Measurements from ENCODE around the gene MUC5B. TPM values are rescaled to one million over a fixed set of nuclear protein-coding genes. Genes with fewer than 3 reads are reported as not detected.

The MUC5B gene
- total RNA-seq, 1 donor from 2014 or later = 1.2 TPM

- TF ChIP-seq, protein P1, sequence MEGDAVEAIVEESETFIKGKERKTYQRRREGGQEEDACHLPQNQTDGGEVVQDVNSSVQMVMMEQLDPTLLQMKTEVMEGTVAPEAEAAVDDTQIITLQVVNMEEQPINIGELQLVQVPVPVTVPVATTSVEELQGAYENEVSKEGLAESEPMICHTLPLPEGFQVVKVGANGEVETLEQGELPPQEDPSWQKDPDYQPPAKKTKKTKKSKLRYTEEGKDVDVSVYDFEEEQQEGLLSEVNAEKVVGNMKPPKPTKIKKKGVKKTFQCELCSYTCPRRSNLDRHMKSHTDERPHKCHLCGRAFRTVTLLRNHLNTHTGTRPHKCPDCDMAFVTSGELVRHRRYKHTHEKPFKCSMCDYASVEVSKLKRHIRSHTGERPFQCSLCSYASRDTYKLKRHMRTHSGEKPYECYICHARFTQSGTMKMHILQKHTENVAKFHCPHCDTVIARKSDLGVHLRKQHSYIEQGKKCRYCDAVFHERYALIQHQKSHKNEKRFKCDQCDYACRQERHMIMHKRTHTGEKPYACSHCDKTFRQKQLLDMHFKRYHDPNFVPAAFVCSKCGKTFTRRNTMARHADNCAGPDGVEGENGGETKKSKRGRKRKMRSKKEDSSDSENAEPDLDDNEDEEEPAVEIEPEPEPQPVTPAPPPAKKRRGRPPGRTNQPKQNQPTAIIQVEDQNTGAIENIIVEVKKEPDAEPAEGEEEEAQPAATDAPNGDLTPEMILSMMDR (IDR thresholded peaks at IDR 0.05) = no peak
- peaks cover 2% of the 10 kb centered on the region for H3K4me1 ChIP-seq
- ATAC-seq (no peak), DNase-seq (no peak)
- H3K36me3 ChIP-seq = peaks cover 48% of the 10 kb centered on the region
- no peak overlapping the region for H3K4me3 ChIP-seq
- intact Hi-C loops (cut with DNase I) = no loop called here
- no peaks in the 10 kb centered on the region for H3K27me3 ChIP-seq
- H3K27ac ChIP-seq = no peak overlapping the region
- no peaks in the 10 kb centered on the region for H3K9me3 ChIP-seq
Measured at GRCh38 chr11:1292018-1292643, 69.3 kb downstream of the MUC5B start.

DNA sequence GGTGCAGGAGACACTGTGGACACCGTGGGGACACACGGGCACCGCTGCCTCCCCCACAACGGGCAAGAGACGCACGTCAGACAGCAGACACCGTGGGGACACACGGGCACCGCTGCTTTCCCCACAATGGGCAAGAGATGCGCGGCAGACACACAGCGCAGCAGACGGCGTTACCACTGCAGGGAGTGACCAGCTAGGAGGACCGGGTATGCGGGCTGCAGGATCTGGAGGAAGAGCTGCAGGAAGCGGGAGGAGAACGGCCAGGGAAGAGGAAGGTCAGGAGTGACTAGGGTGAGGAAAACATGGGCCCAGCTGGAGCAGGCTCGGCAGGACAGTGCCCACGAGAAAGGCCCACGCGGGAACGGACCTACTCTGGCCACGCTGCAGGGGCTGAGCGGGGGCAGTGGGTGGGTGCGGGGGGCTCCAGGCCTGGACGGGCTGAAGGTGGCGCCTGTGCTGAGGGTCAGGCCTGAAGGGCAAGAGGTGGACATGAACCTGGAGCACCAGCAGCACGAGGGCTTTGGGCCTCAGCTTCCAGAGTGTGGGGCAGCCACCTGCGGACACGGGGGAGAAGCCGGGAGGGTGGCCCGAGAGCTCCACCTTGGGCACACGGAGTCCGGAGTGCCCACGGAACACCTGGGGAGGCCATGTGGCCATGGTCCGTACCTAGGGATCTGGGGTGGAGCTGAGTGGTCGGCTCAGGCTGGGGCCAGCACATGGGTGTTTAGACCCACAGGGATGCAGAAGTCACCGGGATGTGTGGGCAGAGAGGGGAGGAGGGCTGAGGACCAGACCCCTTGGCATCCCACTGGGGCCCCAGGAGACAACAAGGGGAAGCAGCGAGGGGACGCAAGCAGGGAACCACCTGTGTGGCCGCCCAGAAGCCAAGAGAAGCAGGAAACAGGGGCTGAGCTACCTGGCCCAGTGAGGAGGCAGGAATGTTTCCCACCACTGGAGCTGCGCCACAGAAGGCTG lies 70.1 kb downstream of the MUC5B start:
- intact Hi-C loops (cut with DNase I) = no loop called here
- H3K4me1 ChIP-seq = peaks cover 10% of the 10 kb centered on the region
- H3K9me3 ChIP-seq = no peaks in the 10 kb centered on the region
- TF ChIP-seq, protein P1 (IDR thresholded peaks at IDR 0.05) = no peak
- peaks cover 47% of the 10 kb centered on the region for H3K36me3 ChIP-seq
- DNase-seq = peak; percentile 54
- no peaks in the 10 kb centered on the region for H3K27me3 ChIP-seq
- no peak overlapping the region for H3K27ac ChIP-seq
- no peak for ATAC-seq
- no peak overlapping the region for H3K4me3 ChIP-seq

GRCh38 chr11:1293619-1294015 lies 70.8 kb downstream of the MUC5B start:
- Histone ChIP-seq H3K4me1 (peaks cover 17% of the 10 kb centered on the region), H3K27me3 (no peaks in the 10 kb centered on the region), H3K27ac (no peak overlapping the region), H3K36me3 (peaks cover 40% of the 10 kb centered on the region), H3K9me3 (no peaks in the 10 kb centered on the region), H3K4me3 (no peak overlapping the region)
- intact Hi-C loops (cut with DNase I) = no loop called here
- TF ChIP-seq, protein P1 (IDR thresholded peaks at IDR 0.05) = peak; percentile 24
- ATAC-seq = peak; percentile 50
- peak; percentile 66 for DNase-seq

DNA sequence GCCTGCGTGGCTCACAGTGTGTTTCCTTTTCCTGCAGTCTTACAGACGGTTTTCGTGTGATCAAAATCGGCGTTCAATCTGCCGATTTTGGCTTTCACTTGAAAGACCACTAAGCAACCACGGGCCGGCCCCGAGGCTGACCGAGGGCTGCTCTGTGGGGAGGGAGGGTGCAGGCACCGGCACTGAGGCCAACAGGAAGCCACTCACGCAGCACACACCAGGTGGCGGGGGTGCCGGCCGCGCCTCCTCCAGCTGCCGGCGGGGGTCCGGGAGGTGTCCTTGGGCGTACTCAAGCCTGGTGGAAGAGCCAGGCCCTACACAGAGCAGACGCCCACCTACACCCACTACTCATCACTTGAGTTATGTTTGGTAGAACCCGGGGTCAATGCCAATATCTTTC lies 72.2 kb downstream of the MUC5B start:
- Histone ChIP-seq H3K27me3 (no peaks in the 10 kb centered on the region), H3K4me3 (no peak overlapping the region), H3K9me3 (no peaks in the 10 kb centered on the region), H3K4me1 (peaks cover 31% of the 10 kb centered on the region), H3K27ac (no peak overlapping the region), H3K36me3 (peaks cover 25% of the 10 kb centered on the region)
- DNase-seq (peak; percentile 51), ATAC-seq (no peak)
- intact Hi-C loops (cut with DNase I) = no loop called here
- TF ChIP-seq, protein P1 (IDR thresholded peaks at IDR 0.05) = no peak

DNA sequence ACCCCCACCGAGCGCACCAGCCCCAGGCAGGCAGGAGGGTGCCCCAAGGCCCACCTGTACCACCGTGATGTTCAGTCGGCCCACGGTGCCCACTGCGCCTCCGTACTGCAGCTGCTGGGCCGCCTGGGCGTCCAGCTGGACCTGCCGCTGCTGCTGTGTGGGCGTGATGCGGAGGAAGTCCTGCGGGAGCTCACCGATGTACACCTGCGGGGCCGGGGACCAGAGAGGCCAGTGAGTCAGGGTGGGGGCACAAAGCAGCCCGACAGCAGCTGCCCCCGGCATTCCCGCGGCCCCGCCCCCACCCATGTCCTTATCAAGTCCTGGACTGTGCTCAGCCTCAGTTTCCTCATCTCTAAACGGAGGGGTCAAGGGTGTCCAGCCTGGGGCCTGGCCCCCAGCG lies 72.7 kb downstream of the MUC5B start:
- ATAC-seq (no peak), DNase-seq (peak; percentile 62)
- H3K4me1 ChIP-seq = peaks cover 32% of the 10 kb centered on the region
- H3K27me3 ChIP-seq = no peaks in the 10 kb centered on the region
- peaks cover 20% of the 10 kb centered on the region for H3K36me3 ChIP-seq
- intact Hi-C loops (cut with DNase I) = no loop called here
- TF ChIP-seq, protein P1 (IDR thresholded peaks at IDR 0.05) = no peak
- no peak overlapping the region for H3K4me3 ChIP-seq
- no peak overlapping the region for H3K27ac ChIP-seq
- H3K9me3 ChIP-seq = no peaks in the 10 kb centered on the region

All from upper lobe of right lung (tissue), 1 donor.